IPS-11a (cell line): ENCODE data around the gene WAC.

Source experiments
- H3K4me3 ChIP-seq: one replicate; pipeline ENCODE4 v1.5.1; 2013; ENCODE audit warnings: low read depth, low read length, control low read depth

WAC gene

DNA sequence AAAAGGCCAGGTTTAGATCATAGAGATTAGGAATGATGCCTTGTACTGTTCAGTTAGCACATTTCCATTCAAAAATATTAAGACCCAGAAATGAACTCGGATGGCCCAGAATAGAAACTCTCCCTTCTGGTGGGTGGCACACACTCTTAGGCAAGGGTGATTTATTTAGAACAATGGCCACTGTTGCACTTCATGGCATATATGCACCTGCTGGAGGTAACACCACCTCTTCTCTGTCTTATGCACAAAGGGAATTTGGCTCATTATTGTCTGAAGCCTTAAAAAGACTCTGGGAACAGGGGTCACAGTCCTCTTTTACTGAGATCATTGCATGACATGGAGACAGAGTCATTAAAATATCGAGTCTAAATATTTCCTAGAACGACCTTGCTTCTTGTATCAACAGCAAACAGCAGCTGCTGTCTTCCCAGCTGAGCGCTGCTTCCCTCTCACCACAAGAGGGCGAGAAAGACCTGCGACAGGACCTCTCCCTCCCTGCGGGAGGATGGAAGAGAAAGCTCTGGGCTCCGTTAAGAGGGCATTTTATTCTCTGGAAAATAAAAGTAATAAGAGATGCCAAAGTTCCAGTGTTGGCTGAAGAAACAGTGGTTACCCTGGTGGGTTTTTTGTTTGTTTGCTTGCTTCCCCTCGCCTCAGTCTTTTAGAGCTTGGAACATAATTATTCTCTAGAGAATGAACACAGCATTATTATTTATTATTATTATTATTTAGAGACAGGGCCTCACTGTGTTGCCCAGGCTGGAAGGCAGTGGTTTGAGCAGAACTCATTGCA, 130.9 kb downstream of the WAC start:
- H3K4me3 ChIP-seq = no peak overlapping the region

- H3K4me3 ChIP-seq = no peak overlapping the region
Observed at GRCh38 chr10:28664369-28664740, 131.4 kb downstream of the WAC start.

DNA sequence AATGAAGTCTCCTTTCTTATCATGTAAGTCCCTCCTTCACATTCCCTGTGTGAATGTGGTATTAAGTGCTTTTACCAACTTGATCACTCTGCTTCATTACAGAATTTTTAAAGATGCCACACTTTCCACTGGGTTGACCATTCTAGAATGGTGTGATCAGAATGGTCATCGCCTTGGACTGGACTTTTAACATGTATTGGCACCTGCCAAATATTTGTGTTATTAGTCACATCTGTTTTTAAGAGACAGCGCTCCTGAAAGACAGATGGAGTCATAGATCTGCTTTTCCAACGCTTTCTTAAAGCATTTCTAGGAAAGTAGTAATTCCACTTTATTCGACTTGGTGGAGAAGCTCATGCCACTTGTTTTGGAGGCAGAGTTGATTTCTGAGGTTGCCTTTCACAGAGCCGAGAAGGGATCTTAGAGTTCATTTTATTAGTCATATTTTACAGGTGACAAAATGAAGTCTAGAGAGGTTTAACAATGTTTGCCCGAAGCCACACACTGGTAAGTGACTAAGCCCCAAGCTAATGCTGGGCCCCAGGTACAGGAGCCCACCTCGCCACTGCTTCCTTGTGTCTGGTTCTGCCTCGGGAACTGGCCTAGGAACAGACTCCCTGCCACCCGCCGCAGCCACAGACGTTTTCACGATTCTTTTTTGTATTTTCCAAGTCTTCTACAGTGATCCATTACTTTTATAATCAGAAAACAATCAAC, 134.0 kb downstream of the WAC start:
- no peak overlapping the region for H3K4me3 ChIP-seq

DNA sequence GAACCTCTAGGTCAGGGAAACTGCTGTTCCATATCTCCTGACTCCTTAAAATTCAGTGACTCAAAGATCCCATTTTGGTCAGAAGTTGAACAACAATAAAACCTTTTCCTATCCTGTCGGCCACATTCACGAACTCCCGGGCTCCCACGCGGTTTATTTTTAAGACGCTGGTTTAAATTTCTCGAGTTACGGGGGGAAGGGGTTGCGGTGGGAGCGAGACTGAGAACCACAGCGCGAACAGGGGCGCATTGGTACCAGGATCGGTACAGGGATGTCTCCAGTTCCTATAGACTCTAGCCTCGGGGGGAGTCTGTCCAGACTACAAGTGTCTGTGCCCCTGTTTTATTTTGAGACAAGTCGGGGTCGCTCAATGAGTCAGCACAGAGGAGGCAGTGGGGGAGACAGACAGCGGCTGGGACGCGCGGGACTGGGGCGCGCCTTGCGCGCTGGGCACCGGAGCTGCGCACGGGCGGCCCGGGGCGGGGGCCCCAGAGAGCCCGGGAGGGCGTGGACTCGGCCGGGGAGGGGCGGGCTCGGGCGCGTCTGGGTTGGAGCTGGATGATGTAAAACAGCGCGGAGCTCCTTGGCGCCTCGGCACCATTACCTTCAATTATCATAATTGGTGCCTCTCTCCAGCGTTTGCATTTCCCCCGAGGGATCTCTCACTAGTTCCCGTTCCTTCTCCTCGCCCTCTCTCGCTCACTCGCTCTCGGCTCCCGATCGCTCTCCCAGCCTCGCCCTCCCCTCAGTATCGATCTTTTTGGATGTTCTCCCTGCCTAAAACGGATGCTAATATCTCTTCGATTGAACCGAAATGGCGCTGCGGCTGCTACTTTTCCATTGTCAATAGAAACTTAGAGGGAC, 135.7 kb downstream of the WAC start:
- H3K4me3 ChIP-seq = peak overlapping the region; percentile 53

DNA sequence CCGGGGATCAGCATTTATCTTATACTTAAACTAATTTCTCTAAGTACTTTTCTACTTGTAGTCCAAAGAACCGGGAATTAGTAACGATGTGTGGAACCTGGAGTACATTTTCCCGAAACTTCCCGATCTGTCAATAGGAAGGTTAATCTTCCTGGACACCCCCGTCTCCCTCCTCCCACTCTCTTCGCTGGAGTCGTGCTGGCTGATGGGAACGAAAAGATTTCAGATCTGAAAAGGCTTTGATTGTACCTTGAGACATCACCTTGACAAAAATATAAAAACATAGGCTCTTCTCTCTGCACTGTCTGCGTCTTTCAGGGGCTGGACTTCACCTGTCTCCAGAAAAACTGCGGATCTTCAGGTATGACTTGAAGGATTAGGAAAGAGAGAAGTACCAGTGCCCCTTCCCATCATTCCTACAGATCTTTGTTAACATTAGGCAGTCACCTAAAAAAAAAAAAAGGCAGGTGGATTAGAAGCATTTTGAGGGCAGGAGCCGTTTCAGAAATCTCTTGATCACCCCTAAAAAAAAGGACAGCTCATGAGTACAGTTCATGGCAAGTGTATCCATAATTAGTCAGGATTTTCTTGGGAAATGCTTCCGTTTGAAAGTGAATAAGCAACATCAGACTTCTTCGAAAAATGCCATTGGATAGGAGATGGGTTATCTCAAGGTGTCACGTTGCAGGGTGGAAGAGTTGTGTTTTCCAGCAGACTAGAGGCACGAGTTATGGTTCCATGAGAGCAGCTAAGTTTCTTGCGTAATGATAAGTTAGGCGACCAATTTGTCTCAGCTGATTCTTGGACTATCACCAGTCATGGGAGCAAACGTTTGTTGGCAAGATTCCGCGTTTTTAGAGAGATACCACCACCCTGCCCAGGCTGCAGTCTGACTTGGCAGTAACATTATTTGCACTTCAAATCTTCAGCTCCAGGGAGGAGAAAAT, 136.6 kb downstream of the WAC start:
- H3K4me3 ChIP-seq = peak overlapping the region; percentile 53
